Panc1 (cell line): ENCODE data around the gene CORO2B. TPM values are rescaled to one million over a fixed set of nuclear protein-coding genes. Genes with fewer than 3 reads are reported as not detected.

ENCODE experiments used
- ATAC-seq: fragments of 200-7000 bp; cut with Tn5 transposase; 2 replicates; pipeline ENCODE4 v1.9.1; 2020; ENCODE audit warnings: mild to moderate bottlenecking, moderate library complexity
- BruUV-seq: library from RNA; stranded (reverse); fragments of 400-500 nt; replicated peaks from 2 replicates; lab custom pipeline; 2021; lab: Mats Ljungman, UMichigan
- CTCF ChIA-PET: fragments of 300-600 bp; sonication (Branson Sonifier 250); formaldehyde crosslinking; loops from one replicate; lab custom pipeline; 2022; ENCODE audit warnings: antibody characterized with exemption; lab: Charles Lee
- POLR2A ChIA-PET: fragments of 300-600 bp; sonication (Branson Sonifier 250); formaldehyde crosslinking; loops from one replicate; lab custom pipeline; 2022; ENCODE audit warnings: antibody characterized with exemption; lab: Charles Lee
- DNase-seq: peaks from one replicate; pipeline ENCODE4 v3.0.0-alpha.2; 2010; ENCODE audit warnings: low read depth, low spot score
- H3K27ac ChIP-seq: 2 replicates; pipeline ENCODE4 v1.5.1; 2011; ENCODE audit warnings: mild to moderate bottlenecking, low read length, inconsistent platforms
- H3K27me3 ChIP-seq: fragments of 200-500 bp; sonication (Bioruptor generic); 2 replicates; pipeline ENCODE4 v1.6.0; 2014; ENCODE audit warnings: low read length, inconsistent platforms; ENCODE audit not compliant: control insufficient read depth, insufficient read depth
- H3K36me3 ChIP-seq: fragments of 200-500 bp; sonication (Bioruptor generic); 2 replicates; pipeline ENCODE4 v1.5.1; 2014; ENCODE audit warnings: inconsistent platforms, mild to moderate bottlenecking, low read length, moderate library complexity; ENCODE audit not compliant: control insufficient read depth, insufficient read depth
- H3K4me1 ChIP-seq: 2 replicates; pipeline ENCODE4 v1.5.1; 2011; ENCODE audit warnings: inconsistent platforms, mild to moderate bottlenecking, low read length, moderate library complexity; ENCODE audit not compliant: control insufficient read depth, insufficient read depth
- H3K4me3 ChIP-seq, 2 experiments: 2 replicates each; pipeline ENCODE4 v1.5.1; 2011 to 2012; ENCODE audit warnings: low read depth in 2 of 2, low read length in 2 of 2, mild to moderate bottlenecking in 2 of 2, inconsistent platforms in 1 of 2, moderate library complexity in 1 of 2
- H3K9me3 ChIP-seq: fragments of 200-500 bp; sonication (Bioruptor generic); 2 replicates; pipeline ENCODE4 v1.5.1; 2014; ENCODE audit warnings: low read depth, mild to moderate bottlenecking, inconsistent platforms, low read length, moderate library complexity; ENCODE audit not compliant: control insufficient read depth, insufficient read depth
- CTCF ChIP-seq: fragments of 450-650 bp; IDR thresholded peaks from 2 replicates; pipeline ENCODE4 v1.5.1; 2017; ENCODE audit warnings: mild to moderate bottlenecking
- POLR2AphosphoS5 ChIP-seq: IDR thresholded peaks from 2 replicates; pipeline ENCODE4 v1.6.1; 2012; ENCODE audit warnings: mild to moderate bottlenecking, low read depth, low read length, moderate library complexity
- REST ChIP-seq, 2 experiments: IDR thresholded peaks; 2 replicates each; pipeline ENCODE4 v1.6.1; 2011 to 2012; ENCODE audit warnings: low read depth in 2 of 2, control low read depth in 1 of 2, low read length in 1 of 2, mild to moderate bottlenecking in 1 of 2, moderate library complexity in 1 of 2; ENCODE audit not compliant: insufficient read depth in 1 of 2
- SIN3A ChIP-seq: IDR thresholded peaks from 2 replicates; pipeline ENCODE4 v1.6.1; 2012; ENCODE audit warnings: low read depth, mild to moderate bottlenecking, low read length, moderate library complexity, borderline replicate concordance; ENCODE audit not compliant: insufficient read depth
- TCF7L2 ChIP-seq: IDR thresholded peaks from 2 replicates; pipeline ENCODE4 v1.6.1; 2011; ENCODE audit warnings: mild to moderate bottlenecking, low read depth, low read length, inconsistent platforms
- in situ Hi-C: cut with HindIII; loops from 2 replicates; pipeline ENCODE4 v1.10.0; 2016; ENCODE audit warnings: low sequenced_read_pairs, low pct_unique_long_range_greater_than_20kb
- intact Hi-C: fragments of 100-400 bp; cut with micrococcal nuclease; formaldehyde crosslinking; loops from one replicate; pipeline ENCODE4 v1.10.0; 2022; ENCODE audit not compliant: unreplicated experiment
- total RNA-seq: library from RNA; stranded (reverse); gene quantifications from one replicate; pipeline ENCODE4 v1.2.1, GENCODE V29; 2021; ENCODE audit not compliant: unreplicated experiment

The CORO2B gene
- total RNA-seq, 1 experiment from 2014 or later = 0.36 TPM

GRCh38 chr15:68674975-68675374, 96.2 kb downstream of the CORO2B start:
- TF ChIP-seq POLR2AphosphoS5 (no peak), SIN3A (no peak), TCF7L2 (no peak), REST (IDR thresholded peaks at IDR 0.05; ENCODE audit: insufficient read depth in 1 of 2, low read depth in 2 of 2, low read length in 1 of 2) (no peak), CTCF (no peak)
- in situ Hi-C loops (no loop called here), intact Hi-C loops (loop anchor here (2.0 kb wide), 1 partner anchor 122 kb away; no protein-coding TSS in a partner anchor)
- no peaks in the 10 kb centered on the region for H3K9me3 ChIP-seq
- CTCF ChIA-PET = interaction anchor here (1.1 to 1.7 kb wide), 2 partner anchors 115 to 287 kb away, joined by 3 to 55 read pairs; no protein-coding TSS in a partner anchor
- no peaks in the 10 kb centered on the region for H3K27me3 ChIP-seq
- DNase-seq (no peak), ATAC-seq (no peak)
- H3K36me3 ChIP-seq = no peaks in the 10 kb centered on the region
- no TSS peak for BruUV-seq
- POLR2A ChIA-PET = no interaction called here
- H3K4me1 ChIP-seq = peaks cover 2% of the 10 kb centered on the region; the same call in 1 of the 2 replicates
- H3K4me3 ChIP-seq = no peak overlapping the region
- no peak overlapping the region for H3K27ac ChIP-seq

- peaks cover 2% of the 10 kb centered on the region; the same call in 1 of the 2 replicates for H3K4me1 ChIP-seq
- H3K27me3 ChIP-seq = no peaks in the 10 kb centered on the region
- ChIA-PET CTCF (interaction anchor here (0.6 to 1.1 kb wide), 3 partner anchors 95 to 370 kb away, joined by 3 to 5 read pairs (median 3); no protein-coding TSS in a partner anchor), POLR2A (interaction anchor here (0.6 kb wide), 2 partner anchors 33 to 34 kb away, joined by 4 to 14 read pairs; no protein-coding TSS in a partner anchor)
- H3K9me3 ChIP-seq = no peaks in the 10 kb centered on the region
- DNase-seq (no peak), ATAC-seq (no peak)
- BruUV-seq = no TSS peak
- intact Hi-C loops (no loop called here), in situ Hi-C loops (no loop called here)
- no peaks in the 10 kb centered on the region for H3K36me3 ChIP-seq
- H3K27ac ChIP-seq = no peak overlapping the region
- no peak overlapping the region for H3K4me3 ChIP-seq
- TF ChIP-seq POLR2AphosphoS5 (no peak), CTCF (no peak), TCF7L2 (no peak), REST (IDR thresholded peaks at IDR 0.05; ENCODE audit: insufficient read depth in 1 of 2, low read depth in 2 of 2, low read length in 1 of 2) (no peak), SIN3A (no peak)
Measured at GRCh38 chr15:68676011-68676605, 97.3 kb downstream of the CORO2B start.
